ENCODE results near the gene C12orf76.

DNA sequence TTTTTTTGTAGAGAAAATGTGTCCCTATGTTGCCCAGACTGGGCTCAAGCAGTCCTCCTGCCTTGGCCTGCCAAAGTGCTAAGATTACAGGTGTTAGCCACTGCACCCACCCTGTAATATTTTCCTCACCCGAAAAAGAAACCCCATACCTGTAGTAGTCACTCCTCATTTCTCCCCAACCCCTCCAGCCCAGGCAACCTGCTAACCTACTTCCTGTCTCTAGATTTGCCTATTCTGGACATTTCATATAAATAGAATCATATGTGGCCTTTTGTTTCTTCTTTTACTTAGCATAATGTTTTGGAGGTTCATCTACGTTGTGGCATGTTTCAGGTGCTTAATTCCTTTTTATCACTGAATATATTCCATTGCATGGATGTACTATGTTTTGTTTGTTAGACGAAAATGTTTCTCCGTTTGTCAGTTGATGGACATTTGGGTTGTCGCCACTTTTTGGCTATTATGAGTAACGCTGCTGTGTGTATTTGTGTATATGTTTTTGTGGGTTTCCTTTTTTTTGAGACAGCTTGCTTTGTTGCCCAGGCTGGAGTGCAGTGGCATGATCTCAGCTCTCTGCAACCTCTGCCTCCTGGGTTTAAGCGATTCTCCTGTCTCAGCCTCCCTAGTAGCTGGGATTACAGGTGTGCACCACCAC, 42.9 kb downstream of the C12orf76 start:
- TF ChIP-seq POLR2A (IDR thresholded peaks at IDR 0.05): no peak
- TF ChIP-seq, protein P1, sequence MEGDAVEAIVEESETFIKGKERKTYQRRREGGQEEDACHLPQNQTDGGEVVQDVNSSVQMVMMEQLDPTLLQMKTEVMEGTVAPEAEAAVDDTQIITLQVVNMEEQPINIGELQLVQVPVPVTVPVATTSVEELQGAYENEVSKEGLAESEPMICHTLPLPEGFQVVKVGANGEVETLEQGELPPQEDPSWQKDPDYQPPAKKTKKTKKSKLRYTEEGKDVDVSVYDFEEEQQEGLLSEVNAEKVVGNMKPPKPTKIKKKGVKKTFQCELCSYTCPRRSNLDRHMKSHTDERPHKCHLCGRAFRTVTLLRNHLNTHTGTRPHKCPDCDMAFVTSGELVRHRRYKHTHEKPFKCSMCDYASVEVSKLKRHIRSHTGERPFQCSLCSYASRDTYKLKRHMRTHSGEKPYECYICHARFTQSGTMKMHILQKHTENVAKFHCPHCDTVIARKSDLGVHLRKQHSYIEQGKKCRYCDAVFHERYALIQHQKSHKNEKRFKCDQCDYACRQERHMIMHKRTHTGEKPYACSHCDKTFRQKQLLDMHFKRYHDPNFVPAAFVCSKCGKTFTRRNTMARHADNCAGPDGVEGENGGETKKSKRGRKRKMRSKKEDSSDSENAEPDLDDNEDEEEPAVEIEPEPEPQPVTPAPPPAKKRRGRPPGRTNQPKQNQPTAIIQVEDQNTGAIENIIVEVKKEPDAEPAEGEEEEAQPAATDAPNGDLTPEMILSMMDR (IDR thresholded peaks at IDR 0.05): no peak
- no peak for TF ChIP-seq POLR2AphosphoS5 (IDR thresholded peaks at IDR 0.05)

Measured in suprapubic skin (tissue), 4 donors.